HG03469 (cell line): ENCODE measurements around the gene PLD3.
"Not testable (repeated sequence)": the region's sequence is repeated elsewhere in the genome, so short reads cannot be mapped to it uniquely, and the experiment has no call there.

ENCODE experiments used
- ATAC-seq: cut with Tn5 transposase; IDR thresholded peaks from one replicate; pipeline ENCODE4 v1.9.1; 2021; ENCODE audit warnings: mild to moderate bottlenecking, moderate library complexity, moderate number of reproducible peaks; ENCODE audit not compliant: unreplicated experiment

PLD3 gene

GRCh38 chr19:40332669-40333068 lies 15.8 kb upstream of the PLD3 start:
- ATAC-seq, result no peak

GRCh38 chr19:40333083-40333482 lies 15.4 kb upstream of the PLD3 start:
- ATAC-seq, result not testable (repeated sequence)

- no peak for ATAC-seq
Measured at GRCh38 chr19:40335101-40335500, 13.4 kb upstream of the PLD3 start.

GRCh38 chr19:40335855-40336600 lies 12.5 kb upstream of the PLD3 start:
- ATAC-seq, result no peak

GRCh38 chr19:40336601-40336900 lies 11.9 kb upstream of the PLD3 start:
- no peak for ATAC-seq

- ATAC-seq, result no peak
Measured at GRCh38 chr19:40337107-40337506, 11.4 kb upstream of the PLD3 start.

GRCh38 chr19:40337594-40337993 lies 10.9 kb upstream of the PLD3 start:
- no peak for ATAC-seq

GRCh38 chr19:40339018-40339728 lies 9.3 kb upstream of the PLD3 start:
- ATAC-seq, result no peak

- no peak for ATAC-seq
Measured at GRCh38 chr19:40341601-40342482, 6.7 kb upstream of the PLD3 start.

GRCh38 chr19:40342644-40343311 lies 5.7 kb upstream of the PLD3 start:
- no peak for ATAC-seq

- ATAC-seq, result no peak
Measured at GRCh38 chr19:40344422-40344821, 4.1 kb upstream of the PLD3 start.

GRCh38 chr19:40348961-40349507 lies 539 bp downstream of the PLD3 start:
- ATAC-seq, result no peak

- ATAC-seq, result no peak
Measured at GRCh38 chr19:40355975-40356680, 7.6 kb downstream of the PLD3 start.

GRCh38 chr19:40356681-40357595 lies 8.4 kb downstream of the PLD3 start:
- no peak for ATAC-seq

GRCh38 chr19:40357640-40358039 lies 9.1 kb downstream of the PLD3 start:
- ATAC-seq, result no peak

- ATAC-seq, result no peak
Measured at GRCh38 chr19:40358773-40359172, 10.3 kb downstream of the PLD3 start.

- ATAC-seq, result no peak
Measured at GRCh38 chr19:40360020-40360707, 11.7 kb downstream of the PLD3 start.

GRCh38 chr19:40360708-40361241 lies 12.3 kb downstream of the PLD3 start:
- ATAC-seq, result no peak
